Measurements from ENCODE around the gene BRDT. TPM values are rescaled to one million over a fixed set of nuclear protein-coding genes. Genes with fewer than 3 reads are reported as not detected.
"Not testable (repeated sequence)": the region's sequence is repeated elsewhere in the genome, so short reads cannot be mapped to it uniquely, and the experiment has no call there.

The BRDT gene
- total RNA-seq, 3 donors from 2014 or later (not counting 1 experiment from before 2014, with no cell fraction given) = not detected

DNA sequence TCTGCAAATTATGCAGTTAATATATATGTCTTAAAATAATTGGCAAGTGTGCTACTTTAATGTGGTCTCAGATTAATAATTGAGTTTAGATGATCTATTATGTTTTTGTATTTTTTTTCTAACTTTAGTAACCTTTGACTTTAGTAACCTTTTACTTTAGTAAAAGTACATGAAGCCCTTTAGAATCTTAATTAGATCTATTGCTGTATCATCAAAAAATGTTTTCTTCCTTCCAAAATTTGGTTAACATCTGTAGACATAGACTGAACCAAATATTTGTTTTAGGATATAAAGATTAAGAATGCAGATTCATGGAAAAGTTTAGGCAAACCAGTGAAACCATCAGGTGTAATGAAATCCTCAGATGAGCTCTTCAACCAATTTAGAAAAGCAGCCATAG is 54.9 kb downstream of the BRDT start:
- DNase-seq (no peak), ATAC-seq (no peak)
- no peaks in the 10 kb centered on the region for H3K27me3 ChIP-seq (ENCODE audit: control insufficient read depth, insufficient read depth, low read length)
- no peaks in the 10 kb centered on the region for H3K9me3 ChIP-seq (ENCODE audit: control insufficient read depth, insufficient read depth, low read length)
- intact Hi-C loops (cut with micrococcal nuclease) = loop anchor here (2.0 kb wide), 1 partner anchor 619 kb away; no protein-coding TSS in a partner anchor
- no peaks in the 10 kb centered on the region for H3K9me3 Mint-ChIP-seq
- H3K27me3 Mint-ChIP-seq (ENCODE audit: low read depth in 2 of 2) = no peaks in the 10 kb centered on the region
- no peaks in the 10 kb centered on the region for H3K4me1 Mint-ChIP-seq
- H3K4me3 Mint-ChIP-seq = no peak overlapping the region
- H3K36me3 Mint-ChIP-seq = no peaks in the 10 kb centered on the region
- H3K4me1 ChIP-seq (ENCODE audit: control insufficient read depth, insufficient read depth, low read length) = no peaks in the 10 kb centered on the region
- no peaks in the 10 kb centered on the region for H3K36me3 ChIP-seq (ENCODE audit: control insufficient read depth, insufficient read depth, low read length)
- H3K27ac Mint-ChIP-seq = no peak overlapping the region
- TF ChIP-seq, protein P1, sequence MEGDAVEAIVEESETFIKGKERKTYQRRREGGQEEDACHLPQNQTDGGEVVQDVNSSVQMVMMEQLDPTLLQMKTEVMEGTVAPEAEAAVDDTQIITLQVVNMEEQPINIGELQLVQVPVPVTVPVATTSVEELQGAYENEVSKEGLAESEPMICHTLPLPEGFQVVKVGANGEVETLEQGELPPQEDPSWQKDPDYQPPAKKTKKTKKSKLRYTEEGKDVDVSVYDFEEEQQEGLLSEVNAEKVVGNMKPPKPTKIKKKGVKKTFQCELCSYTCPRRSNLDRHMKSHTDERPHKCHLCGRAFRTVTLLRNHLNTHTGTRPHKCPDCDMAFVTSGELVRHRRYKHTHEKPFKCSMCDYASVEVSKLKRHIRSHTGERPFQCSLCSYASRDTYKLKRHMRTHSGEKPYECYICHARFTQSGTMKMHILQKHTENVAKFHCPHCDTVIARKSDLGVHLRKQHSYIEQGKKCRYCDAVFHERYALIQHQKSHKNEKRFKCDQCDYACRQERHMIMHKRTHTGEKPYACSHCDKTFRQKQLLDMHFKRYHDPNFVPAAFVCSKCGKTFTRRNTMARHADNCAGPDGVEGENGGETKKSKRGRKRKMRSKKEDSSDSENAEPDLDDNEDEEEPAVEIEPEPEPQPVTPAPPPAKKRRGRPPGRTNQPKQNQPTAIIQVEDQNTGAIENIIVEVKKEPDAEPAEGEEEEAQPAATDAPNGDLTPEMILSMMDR (IDR thresholded peaks at IDR 0.05) = no peak
- H3K4me3 ChIP-seq (ENCODE audit: low read length) = no peak overlapping the region
- no peak overlapping the region for H3K27ac ChIP-seq (ENCODE audit: low read length)

DNA sequence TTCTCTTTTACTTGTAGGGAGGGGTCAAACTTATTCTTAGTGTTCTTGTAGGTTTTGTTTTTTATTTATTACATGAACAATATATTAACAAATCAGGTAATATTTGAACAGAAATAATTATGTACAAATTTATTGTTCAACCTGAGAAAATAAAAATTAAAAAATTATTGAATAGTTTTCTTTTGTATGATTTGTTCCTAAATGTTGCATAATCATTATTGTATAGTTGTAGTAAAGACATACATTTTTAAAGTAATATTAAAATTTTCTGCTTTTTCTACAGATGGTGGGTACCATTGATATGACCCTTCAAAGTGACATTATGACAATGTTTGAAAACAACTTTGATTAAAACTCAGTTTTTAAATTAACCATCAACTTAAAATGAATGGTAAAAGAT is 64.7 kb downstream of the BRDT start:
- H3K36me3 Mint-ChIP-seq = no peaks in the 10 kb centered on the region
- no peak for ATAC-seq

DNA sequence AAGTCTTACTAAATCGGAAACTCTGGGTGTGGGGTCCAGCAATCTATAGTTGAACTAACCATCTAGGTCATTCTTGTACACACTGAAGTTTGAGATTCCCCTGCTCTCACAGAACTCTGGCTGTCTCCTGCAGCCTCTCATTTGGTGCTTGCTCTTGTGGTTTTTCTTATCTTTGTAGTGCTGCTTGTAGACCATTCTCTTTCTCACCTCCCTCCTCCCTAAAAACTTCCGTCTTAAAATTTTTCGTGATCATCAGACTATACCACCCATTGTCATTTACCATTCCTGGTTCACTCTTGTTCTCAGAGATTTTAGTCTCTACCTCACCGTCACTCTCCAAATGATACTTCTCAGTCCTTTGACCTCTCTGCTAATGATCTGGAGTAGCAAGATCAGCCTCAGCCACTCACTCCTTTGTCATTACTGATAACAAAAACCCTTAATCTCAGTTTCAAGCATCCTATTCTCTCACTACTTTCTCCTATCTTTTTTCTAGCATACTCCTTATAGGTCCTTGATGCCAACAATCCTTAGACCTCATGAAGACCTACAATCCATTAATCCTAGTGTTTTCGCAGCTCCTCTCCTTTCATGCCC is 67.6 kb downstream of the BRDT start:
- ATAC-seq (peak; percentile 63 to 78 (median 64)), DNase-seq (peak in 1 of 2 donors; percentile 28)
- no peaks in the 10 kb centered on the region for H3K36me3 Mint-ChIP-seq
- TF ChIP-seq, protein P1 (IDR thresholded peaks at IDR 0.05) = no peak
- H3K27ac Mint-ChIP-seq = peak overlapping the region; percentile 45 to 83
- no peaks in the 10 kb centered on the region for H3K9me3 ChIP-seq (ENCODE audit: control insufficient read depth, insufficient read depth, low read length)
- no peaks in the 10 kb centered on the region for H3K36me3 ChIP-seq (ENCODE audit: control insufficient read depth, insufficient read depth, low read length)
- peak overlapping the region; percentile 65 for H3K4me3 Mint-ChIP-seq
- no peaks in the 10 kb centered on the region for H3K27me3 ChIP-seq (ENCODE audit: control insufficient read depth, insufficient read depth, low read length)
- H3K4me3 ChIP-seq (ENCODE audit: low read length) = no peak overlapping the region
- H3K27ac ChIP-seq (ENCODE audit: low read length) = peak overlapping the region; percentile 65
- H3K9me3 Mint-ChIP-seq = no peaks in the 10 kb centered on the region
- WGBS (ENCODE audit: insufficient coverage) = 37% methylated on average over 5 of the region's 5 CpGs
- H3K4me1 ChIP-seq (ENCODE audit: control insufficient read depth, insufficient read depth, low read length) = peaks cover 12% of the 10 kb centered on the region
- intact Hi-C loops (cut with micrococcal nuclease) = no loop called here
- peaks cover 21 to 24% of the 10 kb centered on the region in 2 donors for H3K4me1 Mint-ChIP-seq
- H3K27me3 Mint-ChIP-seq (ENCODE audit: low read depth in 2 of 2) = no peaks in the 10 kb centered on the region

More for the DNA sequence above, 64.7 kb downstream of the BRDT start:
- Mint-ChIP-seq H3K4me3 (no peak overlapping the region), H3K27me3 (ENCODE audit: low read depth in 2 of 2) (peaks cover 0 to 2% of the 10 kb centered on the region in 2 donors), H3K9me3 (no peaks in the 10 kb centered on the region), H3K27ac (no peak overlapping the region), H3K4me1 (peaks cover 26 to 30% of the 10 kb centered on the region in 2 donors)
- Histone ChIP-seq H3K27me3 (ENCODE audit: control insufficient read depth, insufficient read depth, low read length) (no peaks in the 10 kb centered on the region), H3K4me1 (ENCODE audit: control insufficient read depth, insufficient read depth, low read length) (peaks cover 12% of the 10 kb centered on the region), H3K36me3 (ENCODE audit: control insufficient read depth, insufficient read depth, low read length) (no peaks in the 10 kb centered on the region), H3K27ac (ENCODE audit: low read length) (no peak overlapping the region), H3K9me3 (ENCODE audit: control insufficient read depth, insufficient read depth, low read length) (no peaks in the 10 kb centered on the region), H3K4me3 (ENCODE audit: low read length) (no peak overlapping the region)
- intact Hi-C loops (cut with micrococcal nuclease) = no loop called here
- TF ChIP-seq, protein P1 (IDR thresholded peaks at IDR 0.05) = no peak
- no peak for DNase-seq

DNA sequence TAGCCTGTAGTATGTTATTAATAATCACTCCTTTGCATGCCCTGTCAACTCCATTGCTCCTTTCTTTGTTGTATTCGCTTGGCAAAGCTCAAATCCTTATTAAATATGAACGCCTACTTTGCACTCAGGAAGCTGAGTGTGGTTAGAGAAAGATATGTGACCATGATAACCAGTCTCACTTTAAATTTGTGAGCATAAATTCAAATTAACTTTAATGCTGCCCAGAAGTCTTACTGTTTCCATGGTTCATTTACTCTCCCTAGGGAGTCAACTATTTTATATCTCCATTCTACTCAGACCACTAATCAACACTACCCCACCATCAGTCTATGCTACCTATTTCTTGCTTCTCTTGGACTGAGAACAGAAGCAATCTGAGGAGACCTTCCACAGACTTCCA is 68.5 kb downstream of the BRDT start:
- intact Hi-C loops (cut with micrococcal nuclease) = no loop called here

DNA sequence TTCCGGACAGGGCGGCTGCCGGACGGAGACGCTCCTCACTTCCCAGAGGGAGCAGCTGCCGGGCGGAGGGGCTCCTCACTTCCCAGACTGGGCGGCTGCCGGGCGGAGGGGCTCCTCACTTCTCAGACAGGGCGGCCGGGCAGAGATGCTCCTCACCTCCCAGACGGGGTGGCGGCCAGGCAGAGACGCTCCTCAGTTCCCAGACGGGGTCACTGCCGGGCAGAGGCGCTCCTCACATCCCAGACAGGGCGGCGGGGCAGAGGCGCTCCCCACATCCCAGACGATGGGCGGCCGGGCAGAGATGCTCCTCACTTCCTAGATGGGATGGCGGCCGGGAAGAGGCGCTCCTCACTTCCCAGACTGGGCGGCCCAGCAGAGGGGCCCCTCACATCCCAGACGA is 76.8 kb downstream of the BRDT start:
- WGBS (ENCODE audit: insufficient coverage) = 95% methylated on average over 29 of the region's 29 CpGs
- H3K4me3 ChIP-seq (ENCODE audit: low read length); H3K9me3 Mint-ChIP-seq; H3K9me3 ChIP-seq (ENCODE audit: control insufficient read depth, insufficient read depth, low read length); DNase-seq; H3K36me3 Mint-ChIP-seq; H3K36me3 ChIP-seq (ENCODE audit: control insufficient read depth, insufficient read depth, low read length); H3K27ac ChIP-seq (ENCODE audit: low read length); H3K27ac Mint-ChIP-seq; H3K4me3 Mint-ChIP-seq; ATAC-seq; intact Hi-C loops (cut with micrococcal nuclease): not testable (repeated sequence)
- H3K4me1 ChIP-seq (ENCODE audit: control insufficient read depth, insufficient read depth, low read length) = peaks cover 11% of the 10 kb centered on the region
- H3K27me3 ChIP-seq (ENCODE audit: control insufficient read depth, insufficient read depth, low read length) = peaks cover 13% of the 10 kb centered on the region
- H3K27me3 Mint-ChIP-seq (ENCODE audit: low read depth in 2 of 2) = peaks cover 4 to 14% of the 10 kb centered on the region in 2 donors
- peaks cover 10 to 17% of the 10 kb centered on the region in 2 donors for H3K4me1 Mint-ChIP-seq

More for the DNA sequence above, 68.5 kb downstream of the BRDT start:
- Histone ChIP-seq H3K4me1 (ENCODE audit: control insufficient read depth, insufficient read depth, low read length) (peaks cover 12% of the 10 kb centered on the region), H3K27me3 (ENCODE audit: control insufficient read depth, insufficient read depth, low read length) (no peaks in the 10 kb centered on the region), H3K36me3 (ENCODE audit: control insufficient read depth, insufficient read depth, low read length) (no peaks in the 10 kb centered on the region), H3K27ac (ENCODE audit: low read length) (no peak overlapping the region), H3K4me3 (ENCODE audit: low read length) (no peak overlapping the region), H3K9me3 (ENCODE audit: control insufficient read depth, insufficient read depth, low read length) (no peaks in the 10 kb centered on the region)
- Mint-ChIP-seq H3K27me3 (ENCODE audit: low read depth in 2 of 2) (no peaks in the 10 kb centered on the region), H3K4me1 (peaks cover 20 to 23% of the 10 kb centered on the region in 2 donors), H3K27ac (peak overlapping the region; percentile 45 to 83), H3K4me3 (peak overlapping the region; percentile 79), H3K9me3 (no peaks in the 10 kb centered on the region), H3K36me3 (no peaks in the 10 kb centered on the region)
- WGBS (ENCODE audit: insufficient coverage) = no CpG with 5 or more reads among the region's 2 CpGs
- ATAC-seq = peak in 2 of 3 donors; percentile 19 to 28
- DNase-seq = no peak
- TF ChIP-seq, protein P1 (IDR thresholded peaks at IDR 0.05) = no peak
